Myocyte (in vitro differentiated cells): ENCODE measurements around the gene MARK4. TPM values are rescaled to one million over a fixed set of nuclear protein-coding genes. Genes with fewer than 3 reads are reported as not detected.
"Not testable (repeated sequence)": the region's sequence is repeated elsewhere in the genome, so short reads cannot be mapped to it uniquely, and the experiment has no call there.

Experiments
- DNase-seq: peaks from one replicate; pipeline ENCODE4 v3.0.0-alpha.2; 2012; ENCODE audit warnings: low read depth
- total RNA-seq: library from RNA; depleted of rRNA; stranded (reverse); fragments of >200 nt; gene quantifications from 2 replicates; pipeline ENCODE4 v1.2.3, GENCODE V29; 2014

MARK4 gene
- total RNA-seq, 1 donor from 2014 or later = 20.9 TPM

DNA sequence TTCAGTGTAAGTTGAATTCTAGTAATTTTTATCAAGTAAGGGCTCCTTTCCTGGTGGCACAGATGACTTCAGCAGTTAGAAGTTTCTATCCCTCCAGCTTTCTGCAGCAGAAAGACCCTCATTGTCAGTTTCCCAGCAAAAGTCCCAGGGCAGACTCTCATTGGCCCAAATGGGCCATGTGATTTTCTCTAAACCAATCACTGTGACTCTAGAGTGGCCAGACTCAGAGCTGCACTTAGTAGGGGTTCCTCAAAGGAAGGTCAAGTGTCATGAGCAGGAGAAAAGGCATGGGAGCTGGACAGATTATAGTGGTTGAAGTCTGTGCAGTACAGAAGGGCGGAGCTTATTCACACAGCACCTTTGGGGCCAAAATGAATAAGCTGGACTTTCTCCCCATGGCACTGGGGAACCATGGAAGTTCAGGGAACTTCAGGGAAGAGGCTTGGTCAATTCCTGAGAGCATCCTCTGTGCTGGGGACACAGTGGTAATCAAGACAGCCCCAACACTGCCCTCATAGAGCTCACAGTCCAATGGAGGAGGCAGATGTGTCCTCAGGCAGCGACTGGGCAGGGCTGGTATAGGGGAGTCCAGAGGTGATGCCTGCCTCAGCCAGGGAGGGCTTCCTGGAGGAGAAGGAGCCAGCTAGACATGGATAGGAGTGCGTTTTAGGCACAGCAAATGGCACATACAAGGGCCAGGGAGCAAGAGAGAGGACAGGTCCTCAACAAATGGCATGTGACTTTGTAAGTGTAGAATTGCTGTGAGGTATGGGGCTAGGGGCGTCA is 53.3 kb downstream of the MARK4 start:
- DNase-seq = no peak

GRCh38 chr19:45305007-45305406 is 53.9 kb downstream of the MARK4 start:
- peak; percentile 75 for DNase-seq

DNA sequence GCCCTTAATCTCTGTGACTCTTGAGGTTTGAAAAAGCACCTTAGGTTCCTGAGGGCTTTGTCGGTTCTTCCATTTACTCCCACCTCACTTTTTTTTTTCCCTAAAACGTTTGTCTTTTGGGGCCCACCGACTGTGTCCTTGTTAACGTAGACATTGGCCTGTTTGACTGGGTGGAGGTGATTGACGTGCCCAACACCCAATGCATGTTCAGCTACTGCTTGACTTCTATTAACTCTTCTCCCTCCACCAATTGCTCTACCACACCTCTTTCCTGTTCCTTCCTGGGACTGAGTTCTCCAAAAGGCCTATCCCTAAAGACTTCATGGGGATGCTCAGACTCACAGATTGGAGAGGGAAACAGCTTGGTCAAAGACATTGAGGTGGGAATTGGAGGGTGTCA is 54.4 kb downstream of the MARK4 start:
- peak; percentile 44 for DNase-seq

DNA sequence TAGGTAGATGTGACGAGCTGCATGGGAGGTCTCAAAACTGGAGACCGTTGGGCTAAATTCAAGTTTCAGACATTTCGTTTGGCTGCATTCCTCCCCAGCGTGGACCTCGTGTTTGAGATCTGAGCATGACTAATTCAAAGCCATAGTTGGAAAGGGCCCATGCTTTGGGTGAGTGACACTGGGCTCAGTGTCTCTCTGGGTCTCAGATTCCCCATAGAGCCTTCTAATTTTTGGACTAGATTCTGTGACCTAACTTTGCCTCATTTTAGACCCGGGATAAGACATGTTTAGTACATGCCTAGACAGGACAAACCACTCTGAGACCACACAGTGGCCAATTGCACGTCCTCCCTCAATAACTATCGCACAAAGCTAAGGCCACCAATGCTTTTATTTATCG is 55.0 kb downstream of the MARK4 start:
- DNase-seq = peak; percentile 38

GRCh38 chr19:45306518-45307027 is 55.5 kb downstream of the MARK4 start:
- DNase-seq = peak; percentile 85

DNA sequence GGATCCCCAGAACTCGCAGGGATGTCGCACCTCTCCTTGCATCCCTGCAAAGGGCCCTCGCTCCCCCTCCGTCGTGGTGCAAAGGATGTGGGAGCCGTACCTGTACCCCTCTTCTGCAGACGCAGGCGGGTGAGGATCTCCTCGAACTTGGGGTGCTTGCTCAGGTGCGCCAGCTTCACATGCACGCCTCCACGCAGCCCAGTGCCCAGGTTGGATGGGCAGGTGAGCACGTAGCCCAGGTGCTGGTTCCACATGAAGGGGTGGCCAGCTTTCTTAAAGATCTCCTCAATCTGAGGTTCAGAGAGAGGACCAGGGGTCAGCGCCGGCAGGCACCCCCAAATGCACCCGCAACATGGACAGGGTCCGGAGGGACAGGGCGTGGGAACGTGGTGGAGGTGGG is 56.3 kb downstream of the MARK4 start:
- no peak for DNase-seq

GRCh38 chr19:45309322-45309721 is 58.3 kb downstream of the MARK4 start:
- not testable (repeated sequence) for DNase-seq

DNA sequence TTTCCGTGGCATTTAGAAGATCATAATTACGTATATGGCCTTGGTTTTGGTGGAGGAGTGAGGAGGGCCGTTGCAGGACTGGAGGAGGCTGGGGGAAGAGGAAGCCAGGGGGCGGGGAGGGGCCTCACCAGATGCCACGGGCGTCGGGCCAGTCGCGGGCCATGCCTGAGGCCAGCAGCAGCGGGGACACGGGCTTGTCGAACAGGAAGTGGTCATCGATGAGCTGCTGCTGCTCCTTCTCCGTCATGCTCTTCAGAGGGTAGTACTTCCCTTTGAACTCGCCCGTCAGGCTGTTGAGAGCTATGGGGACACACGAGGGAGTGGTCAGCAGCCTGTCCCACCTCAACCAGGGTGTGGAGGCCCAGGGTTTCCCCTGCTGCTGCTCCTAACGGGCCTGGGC is 60.5 kb downstream of the MARK4 start:
- DNase-seq = peak; percentile 39

- DNase-seq = not testable (repeated sequence)
Measured at GRCh38 chr19:45312285-45312684, 61.2 kb downstream of the MARK4 start.

DNA sequence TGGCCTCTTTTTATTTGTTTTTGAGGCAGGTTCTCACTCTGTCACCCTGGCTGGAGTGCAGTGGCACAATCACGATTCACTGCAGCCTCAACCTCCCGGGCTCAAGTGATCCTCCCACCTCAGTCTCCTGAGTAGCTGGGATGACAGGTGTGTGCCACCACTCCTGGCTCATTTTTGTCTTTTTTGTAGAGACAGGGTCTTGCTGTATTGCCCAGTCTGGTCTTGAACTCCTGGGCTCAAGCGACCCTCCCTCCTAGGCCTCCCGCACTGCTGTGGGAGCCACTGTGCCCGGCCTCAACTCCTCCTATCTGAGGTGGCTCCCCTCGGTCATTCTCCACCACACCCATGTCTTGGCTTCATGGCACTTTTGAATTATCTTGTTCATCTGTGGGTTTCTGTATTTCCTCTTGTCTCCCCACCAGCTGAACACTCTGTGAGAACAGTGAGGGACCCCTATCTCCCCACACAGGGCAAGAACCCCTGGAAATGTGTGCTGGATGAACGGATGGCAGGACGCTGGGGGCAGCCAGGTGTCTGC is 63.7 kb downstream of the MARK4 start:
- DNase-seq = no peak

GRCh38 chr19:45315304-45315703 is 64.2 kb downstream of the MARK4 start:
- DNase-seq = no peak

DNA sequence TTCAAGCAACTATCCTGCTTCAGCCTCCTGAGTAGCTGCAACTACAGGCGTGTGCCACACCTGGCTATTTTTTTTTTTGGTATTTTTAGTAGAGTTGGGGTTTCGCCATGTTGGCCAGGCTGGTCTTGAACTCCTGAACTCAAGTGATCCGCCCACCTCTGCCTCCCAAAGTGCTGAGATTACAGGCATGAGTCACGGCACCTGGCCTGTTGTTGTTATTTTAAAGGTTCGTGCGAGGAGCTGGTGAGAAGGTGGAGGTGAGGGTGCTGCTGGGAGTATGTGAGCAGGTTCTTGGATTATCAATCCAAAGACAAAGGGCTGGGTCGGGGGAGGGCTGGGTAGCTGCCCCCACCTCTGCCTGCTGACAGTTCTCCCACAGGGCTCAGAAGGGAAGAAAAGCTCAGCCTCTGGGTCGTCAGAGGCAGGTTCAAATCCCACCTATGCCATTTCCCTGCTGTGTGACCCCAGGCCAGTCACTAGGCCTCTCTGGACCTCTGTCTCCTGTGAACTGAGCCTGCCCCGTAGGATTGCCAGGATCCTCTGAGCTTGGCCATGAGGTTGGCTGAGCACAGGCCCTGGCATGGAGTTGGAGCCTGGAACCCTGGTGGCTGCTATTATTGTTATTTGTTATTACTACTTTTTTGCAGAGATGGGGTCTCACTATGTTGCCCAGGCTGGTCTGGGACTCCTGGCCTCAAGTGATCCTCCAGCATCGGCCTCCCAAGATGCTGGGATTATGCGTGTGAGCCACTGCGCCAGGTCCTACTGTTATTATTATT is 70.1 kb downstream of the MARK4 start:
- no peak for DNase-seq

DNA sequence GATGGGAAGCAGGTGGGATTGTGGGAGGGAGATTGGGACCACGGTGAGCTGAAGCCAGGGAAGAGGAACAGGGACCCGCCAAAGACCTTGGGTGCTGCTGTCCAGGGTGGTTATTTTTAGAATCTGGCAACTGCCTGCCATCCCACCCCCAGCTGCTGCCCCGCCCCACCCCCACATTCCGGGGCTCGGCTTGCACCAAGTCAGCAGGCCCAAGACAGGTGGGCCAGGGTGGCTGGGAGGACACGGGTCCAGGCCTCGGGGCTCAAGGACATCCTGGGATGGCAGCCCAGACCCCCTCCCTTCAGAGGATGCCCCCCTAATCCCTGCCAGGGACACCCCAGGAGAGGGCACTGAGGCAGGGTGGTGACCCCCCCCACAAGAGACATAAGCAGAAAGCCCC is 70.8 kb downstream of the MARK4 start:
- peak; percentile 84 for DNase-seq

- DNase-seq = peak; percentile 75
Measured at GRCh38 chr19:45322311-45322710, 71.2 kb downstream of the MARK4 start.

GRCh38 chr19:45322744-45323281 is 71.7 kb downstream of the MARK4 start, which contains the start of gene CKM:
Gene CKM (minus strand): TSS chr19:45322875. CDS start chr19:45319713, 3,162 bp downstream.
- peak; percentile 96 for DNase-seq

DNA sequence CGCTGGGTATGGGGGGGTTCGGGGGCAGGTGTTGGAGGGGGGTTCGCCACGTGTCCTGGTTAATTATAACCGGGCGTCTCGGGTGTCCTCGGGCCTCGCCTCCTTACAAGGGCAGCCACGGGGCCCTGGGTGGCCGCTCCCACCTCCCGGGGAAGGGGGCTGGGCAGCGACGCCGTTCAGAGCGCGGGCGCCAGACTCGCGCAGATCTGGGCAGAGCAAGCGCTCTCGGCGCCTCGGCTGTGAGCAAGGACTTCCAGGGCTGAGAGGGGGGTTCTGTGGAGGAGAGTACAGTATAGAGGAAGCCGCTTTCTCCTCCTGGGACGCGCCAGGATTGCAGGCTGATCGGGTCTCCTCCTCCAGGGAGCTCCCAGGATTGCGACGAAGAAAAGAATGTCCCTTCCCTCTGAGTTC is 72.6 kb downstream of the MARK4 start:
- DNase-seq = peak; percentile 95

GRCh38 chr19:45324349-45324907 is 73.4 kb downstream of the MARK4 start:
- DNase-seq = no peak

- no peak for DNase-seq
Measured at GRCh38 chr19:45327404-45328143, 76.5 kb downstream of the MARK4 start.

DNA sequence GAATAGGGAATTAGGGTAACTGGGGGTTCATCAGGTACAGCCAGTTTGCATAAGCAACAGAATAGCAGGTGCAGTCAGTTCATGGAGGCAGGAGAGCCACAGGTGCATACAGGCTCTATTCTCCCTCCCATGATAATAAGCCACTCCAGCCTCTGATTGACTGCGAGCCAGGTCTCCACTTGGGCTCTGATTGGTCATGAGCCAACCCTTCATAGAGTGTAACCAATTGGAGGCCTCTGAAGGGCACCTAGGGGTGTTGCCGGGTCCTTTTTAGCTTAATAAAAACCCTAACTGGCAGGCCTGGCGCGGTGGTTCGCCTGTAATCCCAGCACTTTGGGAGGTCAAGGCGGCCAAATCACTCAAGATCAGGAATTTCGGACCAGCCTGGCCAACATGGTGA is 80.3 kb downstream of the MARK4 start:
- DNase-seq = no peak

DNA sequence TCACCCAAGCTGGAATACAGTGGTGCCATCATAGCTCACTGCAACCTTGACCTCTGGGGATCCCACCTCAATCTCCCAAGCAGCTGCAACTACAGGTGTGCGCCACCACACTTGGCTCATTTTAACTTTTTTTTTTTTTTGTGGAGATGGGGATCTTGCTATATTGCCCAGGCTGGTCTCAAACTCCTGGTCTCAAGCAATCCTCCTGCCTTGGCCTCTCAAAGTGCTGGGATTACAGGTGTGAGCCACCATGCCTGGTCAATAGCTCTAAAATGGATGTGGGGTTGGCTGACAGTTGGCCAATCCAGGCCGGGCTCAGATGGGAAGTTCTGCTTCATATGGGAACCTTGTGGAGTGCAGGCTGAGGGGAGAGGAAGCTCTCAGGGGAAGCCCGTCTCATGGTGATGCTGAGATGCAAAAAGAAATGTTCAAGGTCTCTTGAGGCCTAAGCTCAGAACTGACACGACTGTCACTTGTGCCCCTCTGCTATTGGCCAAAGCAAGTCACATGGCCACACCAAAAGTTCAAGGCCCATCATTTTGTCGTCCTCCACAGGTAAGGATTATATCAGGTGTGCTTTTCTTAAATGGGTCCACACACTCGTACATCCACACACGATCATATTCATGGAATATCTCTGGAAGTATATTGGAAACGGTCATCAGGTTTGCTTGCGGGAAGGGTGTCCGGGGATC is 82.7 kb downstream of the MARK4 start:
- DNase-seq = no peak
